WERI-Rb-1 (cell line): ENCODE measurements around the gene IFT20.
A peak's percentile ranks its signal among the peaks of the same experiment; 100 is the strongest.

Experiments
- DNase-seq: peaks from one replicate; pipeline ENCODE4 v3.0.0-alpha.2; 2020
- H3K27ac ChIP-seq: fragments of 250-450 bp; sonication (Bioruptor Pico); 2 replicates; pipeline ENCODE4 v1.5.1; 2020; ENCODE audit warnings: mild to moderate bottlenecking, moderate library complexity
- H3K27me3 ChIP-seq: fragments of 250-450 bp; sonication (Bioruptor Pico); 2 replicates; pipeline ENCODE4 v1.5.1; 2021; ENCODE audit warnings: mild to moderate bottlenecking, low read depth, moderate library complexity; ENCODE audit not compliant: insufficient read depth, severe bottlenecking
- H3K36me3 ChIP-seq: fragments of 250-450 bp; sonication (Bioruptor Pico); 2 replicates; pipeline ENCODE4 v1.5.1; 2020; ENCODE audit warnings: mild to moderate bottlenecking, moderate library complexity
- H3K4me3 ChIP-seq: 2 replicates; pipeline ENCODE4 v1.5.1; 2011; ENCODE audit warnings: low read depth, mild to moderate bottlenecking, control low read depth, low read length
- H3K9me3 ChIP-seq: fragments of 250-450 bp; sonication (Bioruptor Pico); 2 replicates; pipeline ENCODE4 v1.5.1; 2021; ENCODE audit warnings: mild to moderate bottlenecking, moderate library complexity; ENCODE audit not compliant: severe bottlenecking
- CTCF ChIP-seq: IDR thresholded peaks from 2 replicates; pipeline ENCODE4 v1.5.1; 2011; ENCODE audit warnings: low read depth, mild to moderate bottlenecking, control low read depth, inconsistent platforms, low read length

IFT20 gene

DNA sequence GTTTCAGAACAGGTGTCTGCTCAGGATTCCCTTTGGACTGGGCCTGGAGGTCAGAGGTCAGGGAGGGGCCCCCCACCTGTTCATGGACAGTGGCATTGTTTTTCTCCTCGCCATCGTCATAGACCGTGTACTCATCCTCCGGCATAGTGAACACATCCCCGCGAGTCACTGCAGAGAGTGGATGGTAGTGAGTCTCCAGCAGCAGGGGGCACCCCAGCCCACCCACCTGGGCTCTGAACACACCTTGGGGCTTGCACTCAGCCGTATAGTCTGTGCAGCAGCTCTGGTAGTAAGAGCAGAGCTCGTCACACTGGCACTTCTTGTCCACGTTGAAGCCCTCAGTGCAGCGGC, 34.4 kb upstream of the IFT20 start:
- Histone ChIP-seq H3K9me3 (no peaks in the 10 kb centered on the region), H3K4me3 (no peak overlapping the region; the same call in 1 of the 2 replicates), H3K27ac (peak overlapping the region; percentile 80), H3K27me3 (no peaks in the 10 kb centered on the region), H3K36me3 (peaks cover 12% of the 10 kb centered on the region)
- peak; percentile 38 for DNase-seq
- TF ChIP-seq CTCF, result peak; percentile 38

GRCh38 chr17:28368915-28369683, 33.8 kb upstream of the IFT20 start:
- Histone ChIP-seq H3K9me3 (no peaks in the 10 kb centered on the region), H3K4me3 (no peak overlapping the region), H3K27ac (peak overlapping the region; percentile 80), H3K36me3 (peaks cover 14% of the 10 kb centered on the region), H3K27me3 (no peaks in the 10 kb centered on the region)
- no peak for TF ChIP-seq CTCF
- DNase-seq, result no peak

DNA sequence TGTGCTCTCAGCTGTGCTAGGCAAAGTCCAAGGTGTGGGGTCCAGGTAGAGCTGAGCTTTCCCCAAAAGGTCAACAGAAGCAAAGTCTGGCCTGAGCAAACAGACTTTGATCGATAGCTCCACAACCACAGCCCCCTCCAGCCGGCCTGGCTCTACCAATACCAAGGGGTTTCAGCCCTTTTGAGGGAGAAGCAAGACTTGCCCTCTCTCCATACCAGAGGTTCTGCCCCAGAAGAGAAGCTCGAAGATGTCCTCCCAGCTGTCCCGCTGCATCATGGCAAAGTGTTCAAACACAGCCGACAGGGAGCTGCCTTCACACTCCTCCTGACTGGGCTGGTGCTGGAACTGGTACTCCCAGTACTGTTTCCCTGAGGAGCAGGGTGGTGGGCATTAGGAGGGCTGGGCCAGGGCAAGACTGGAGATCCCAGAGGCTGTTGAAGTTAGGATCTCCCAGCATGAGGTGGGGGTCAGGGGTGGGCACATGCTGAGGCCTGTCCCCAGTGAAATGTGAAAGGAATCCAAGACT, 33.1 kb upstream of the IFT20 start:
- no peak for DNase-seq
- H3K4me3 ChIP-seq, result no peak overlapping the region
- peaks cover 9% of the 10 kb centered on the region for H3K36me3 ChIP-seq

GRCh38 chr17:28367641-28368305, 32.5 kb upstream of the IFT20 start:
- no peak for TF ChIP-seq CTCF
- H3K9me3 ChIP-seq, result no peaks in the 10 kb centered on the region
- H3K27me3 ChIP-seq, result no peaks in the 10 kb centered on the region
- H3K36me3 ChIP-seq, result peaks cover 5% of the 10 kb centered on the region; the same call in 1 of the 2 replicates
- no peak for DNase-seq
- no peak overlapping the region for H3K4me3 ChIP-seq
- H3K27ac ChIP-seq, result no peak overlapping the region

More for the DNA sequence above, 33.1 kb upstream of the IFT20 start:
- Histone ChIP-seq H3K9me3 (no peaks in the 10 kb centered on the region), H3K27ac (no peak overlapping the region), H3K27me3 (no peaks in the 10 kb centered on the region)
- TF ChIP-seq CTCF, result no peak

- Histone ChIP-seq H3K9me3 (no peaks in the 10 kb centered on the region), H3K27me3 (no peaks in the 10 kb centered on the region), H3K4me3 (no peak overlapping the region), H3K36me3 (peaks cover 7% of the 10 kb centered on the region), H3K27ac (peak overlapping the region; percentile 83)
- no peak for DNase-seq
- TF ChIP-seq CTCF, result peak; percentile 36
These were observed 31.3 kb upstream of the IFT20 start for GRCh38 chr17:28366605-28367004.
